NB4 (cell line): ENCODE data around the gene INTS14.

Experiments
- DNase-seq: peaks from one replicate; pipeline ENCODE4 v3.0.0; 2010; ENCODE audit warnings: low read depth
- H3K4me3 ChIP-seq: one replicate; pipeline ENCODE4 v1.5.1; 2011; ENCODE audit warnings: mild to moderate bottlenecking, low read depth, low read length, moderate library complexity
- CTCF ChIP-seq: IDR thresholded peaks from one replicate; pipeline ENCODE4 v1.5.1; 2012; ENCODE audit warnings: low read depth, low read length
- MAX ChIP-seq: IDR thresholded peaks from 2 replicates; pipeline ENCODE4 v1.6.1; 2011; ENCODE audit warnings: low read depth, low read length
- MYC ChIP-seq: IDR thresholded peaks from 2 replicates; pipeline ENCODE4 v1.6.1; 2011; ENCODE audit warnings: low read depth, low read length
- POLR2A ChIP-seq: IDR thresholded peaks from 2 replicates; pipeline ENCODE4 v1.6.1; 2011; ENCODE audit warnings: mild to moderate bottlenecking; ENCODE audit not compliant: insufficient read length; ENCODE audit errors: extremely low read depth

Gene INTS14

GRCh38 chr15:65644282-65644681, 33.4 kb upstream of the INTS14 start:
- TF ChIP-seq MYC (no peak), MAX (no peak), CTCF (no peak), POLR2A (no peak)
- no peak for DNase-seq
- no peak overlapping the region for H3K4me3 ChIP-seq

- no peak for DNase-seq
- no peak overlapping the region for H3K4me3 ChIP-seq
- TF ChIP-seq CTCF (no peak), MAX (no peak), MYC (no peak), POLR2A (no peak)
These were observed 31.7 kb upstream of the INTS14 start for GRCh38 chr15:65642594-65642993.

GRCh38 chr15:65641768-65642475, 31.0 kb upstream of the INTS14 start:
- TF ChIP-seq MAX = no peak
- TF ChIP-seq MYC = no peak
- TF ChIP-seq CTCF = no peak
- TF ChIP-seq POLR2A = no peak
- DNase-seq = peak; percentile 25
- H3K4me3 ChIP-seq = no peak overlapping the region

GRCh38 chr15:65639509-65639908, 28.6 kb upstream of the INTS14 start:
- H3K4me3 ChIP-seq = no peak overlapping the region
- TF ChIP-seq MAX (no peak), POLR2A (no peak), MYC (no peak), CTCF (no peak)
- DNase-seq = no peak

GRCh38 chr15:65638681-65639089, 27.8 kb upstream of the INTS14 start:
- H3K4me3 ChIP-seq = no peak overlapping the region
- TF ChIP-seq MAX = peak; percentile 26; the same call in 1 of the 2 replicates
- no peak; the same call in 1 of the 2 replicates for TF ChIP-seq MYC
- TF ChIP-seq POLR2A = no peak
- TF ChIP-seq CTCF = peak; percentile 77
- DNase-seq = peak; percentile 77
